Hematopoietic multipotent progenitor cell (in vitro differentiated cells): Measurements from ENCODE around the gene PTMS. TPM values are rescaled to one million over a fixed set of nuclear protein-coding genes. Genes with fewer than 3 reads are reported as not detected.

ENCODE experiments used
- DNase-seq, 3 donors: peaks; one replicate each; pipeline ENCODE4 v3.0.0-alpha.2; 2011 to 2015; ENCODE audit warnings: low read depth in 2 of 3, low spot score in 2 of 3
- total RNA-seq: library from RNA; depleted of rRNA; stranded (reverse); fragments of >200 nt; gene quantifications from one replicate; pipeline ENCODE4 v1.2.3, GENCODE V29; 2012

Gene PTMS
- total RNA-seq, 1 donor = 27.7 TPM

GRCh38 chr12:6786416-6787094 lies 20.4 kb downstream of the PTMS start:
- no peak for DNase-seq

GRCh38 chr12:6787309-6787708 lies 21.1 kb downstream of the PTMS start:
- no peak for DNase-seq

GRCh38 chr12:6788972-6789924 lies 23.1 kb downstream of the PTMS start, which contains the start of gene CD4:
TSS of gene CD4 (plus strand) at chr12:6789528. CDS start at chr12:6800139, 10,611 bp downstream.
- peak in 1 of 3 donors; percentile 52 for DNase-seq

GRCh38 chr12:6790496-6791150 lies 24.5 kb downstream of the PTMS start:
- no peak for DNase-seq

- peak in 1 of 3 donors; percentile 38 for DNase-seq
These were observed 25.9 kb downstream of the PTMS start for GRCh38 chr12:6791931-6792520.

GRCh38 chr12:6792522-6793201 lies 26.5 kb downstream of the PTMS start:
- DNase-seq = peak in 2 of 3 donors; percentile 66 to 68

- DNase-seq = no peak
These were observed 28.9 kb downstream of the PTMS start for GRCh38 chr12:6795088-6795487.

- no peak for DNase-seq
These were observed 30.4 kb downstream of the PTMS start for GRCh38 chr12:6796576-6796975.

GRCh38 chr12:6799147-6799546 lies 33.0 kb downstream of the PTMS start:
- no peak for DNase-seq

- DNase-seq = no peak
These were observed 41.0 kb downstream of the PTMS start for GRCh38 chr12:6807170-6807569.

- DNase-seq = no peak
These were observed 42.9 kb downstream of the PTMS start for GRCh38 chr12:6809056-6809455.

GRCh38 chr12:6810758-6811157 lies 44.6 kb downstream of the PTMS start:
- DNase-seq = no peak

- no peak for DNase-seq
These were observed 47.2 kb downstream of the PTMS start for GRCh38 chr12:6813363-6813762.

- no peak for DNase-seq
These were observed 50.4 kb downstream of the PTMS start for GRCh38 chr12:6816598-6816997.

GRCh38 chr12:6817098-6817497 lies 50.9 kb downstream of the PTMS start:
- no peak for DNase-seq

- DNase-seq = no peak
These were observed 51.5 kb downstream of the PTMS start for GRCh38 chr12:6817662-6818157.

GRCh38 chr12:6818222-6818621 lies 52.1 kb downstream of the PTMS start:
- no peak for DNase-seq

- DNase-seq = no peak
These were observed 52.5 kb downstream of the PTMS start for GRCh38 chr12:6818645-6819044.

- no peak for DNase-seq
These were observed 53.2 kb downstream of the PTMS start for GRCh38 chr12:6819106-6820030.
